ENCODE results near the gene ERG28. TPM values are rescaled to one million over a fixed set of nuclear protein-coding genes. Genes with fewer than 3 reads are reported as not detected.

ERG28 gene
- total and polyA plus RNA-seq, 8 donors: 4.2 to 13.2 (median 7.3) TPM

DNA sequence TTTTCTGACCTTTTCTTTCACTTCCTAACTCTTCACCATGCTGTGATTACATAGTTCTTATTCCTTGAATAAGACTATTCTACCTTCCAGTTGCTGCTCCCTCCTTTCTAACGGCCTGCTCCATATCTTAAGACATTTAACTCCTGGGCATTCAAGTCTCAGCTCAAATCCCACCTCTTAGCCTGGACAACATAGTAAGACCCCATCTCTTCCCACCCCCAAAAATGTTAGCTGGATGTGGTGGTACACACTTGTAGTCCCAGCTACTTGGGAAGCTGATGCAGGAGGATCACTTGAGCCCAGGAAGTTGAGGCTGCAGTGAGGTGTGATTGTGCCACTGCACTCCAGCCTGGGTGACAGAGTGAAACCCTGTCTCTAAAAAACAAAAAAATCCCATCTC is 10.9 kb downstream of the ERG28 start:
- Histone ChIP-seq H3K4me1 (peaks cover 4 to 10% (median 10%) of the 10 kb centered on the region in 3 donors), H3K36me3 (peaks cover 0 to 14% (median 0%) of the 10 kb centered on the region in 3 donors), H3K9me3 (no peaks in the 10 kb centered on the region), H3K27ac (no peak overlapping the region), H3K4me3 (no peak overlapping the region), H3K27me3 (no peaks in the 10 kb centered on the region)
- TF ChIP-seq, protein P1, sequence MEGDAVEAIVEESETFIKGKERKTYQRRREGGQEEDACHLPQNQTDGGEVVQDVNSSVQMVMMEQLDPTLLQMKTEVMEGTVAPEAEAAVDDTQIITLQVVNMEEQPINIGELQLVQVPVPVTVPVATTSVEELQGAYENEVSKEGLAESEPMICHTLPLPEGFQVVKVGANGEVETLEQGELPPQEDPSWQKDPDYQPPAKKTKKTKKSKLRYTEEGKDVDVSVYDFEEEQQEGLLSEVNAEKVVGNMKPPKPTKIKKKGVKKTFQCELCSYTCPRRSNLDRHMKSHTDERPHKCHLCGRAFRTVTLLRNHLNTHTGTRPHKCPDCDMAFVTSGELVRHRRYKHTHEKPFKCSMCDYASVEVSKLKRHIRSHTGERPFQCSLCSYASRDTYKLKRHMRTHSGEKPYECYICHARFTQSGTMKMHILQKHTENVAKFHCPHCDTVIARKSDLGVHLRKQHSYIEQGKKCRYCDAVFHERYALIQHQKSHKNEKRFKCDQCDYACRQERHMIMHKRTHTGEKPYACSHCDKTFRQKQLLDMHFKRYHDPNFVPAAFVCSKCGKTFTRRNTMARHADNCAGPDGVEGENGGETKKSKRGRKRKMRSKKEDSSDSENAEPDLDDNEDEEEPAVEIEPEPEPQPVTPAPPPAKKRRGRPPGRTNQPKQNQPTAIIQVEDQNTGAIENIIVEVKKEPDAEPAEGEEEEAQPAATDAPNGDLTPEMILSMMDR (IDR thresholded peaks at IDR 0.05): no peak
- intact Hi-C loops (cut with DNase I): loop anchor here in 2 of 3 donors (5.0 to 10.0 kb wide), 2 partner anchors 72 to 75 kb away; partner anchors contain the start of gene FLVCR2 (in 2 of the 2)
- ATAC-seq (no peak), FAIRE-seq (no peak), DNase-seq (no peak)
- 96 to 99% methylated on average over 1 of the region's 1 CpG for WGBS, 2 donors

DNA sequence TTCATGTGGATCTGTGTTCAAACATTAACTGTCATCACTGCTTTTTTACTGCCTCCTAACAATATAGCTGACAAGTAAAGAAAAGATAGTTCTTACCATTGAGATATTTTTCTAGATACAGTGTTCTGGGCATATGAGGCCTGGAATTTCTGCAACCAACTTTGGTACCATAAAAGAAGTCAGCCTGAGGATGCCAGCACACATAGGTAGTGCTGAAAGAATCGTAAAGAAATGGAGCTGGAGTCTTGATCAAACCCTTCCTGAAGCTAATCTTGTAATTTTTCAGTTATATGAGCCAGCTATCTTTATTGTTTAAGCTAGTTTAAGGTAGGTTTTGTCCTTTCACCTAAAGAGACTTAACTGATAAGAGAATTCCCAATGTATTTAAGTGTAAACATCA is 11.3 kb downstream of the ERG28 start:
- Histone ChIP-seq H3K36me3 (peaks cover 0 to 14% (median 0%) of the 10 kb centered on the region in 3 donors), H3K27ac (no peak overlapping the region), H3K4me3 (no peak overlapping the region), H3K27me3 (no peaks in the 10 kb centered on the region), H3K9me3 (no peaks in the 10 kb centered on the region), H3K4me1 (peaks cover 4 to 10% (median 10%) of the 10 kb centered on the region in 3 donors)
- FAIRE-seq (no peak), DNase-seq (no peak), ATAC-seq (no peak)
- TF ChIP-seq, protein P1 (IDR thresholded peaks at IDR 0.05): no peak
- 98 to 100% methylated on average over 1 of the region's 1 CpG for WGBS, 2 donors
- intact Hi-C loops (cut with DNase I): no loop called here

DNA sequence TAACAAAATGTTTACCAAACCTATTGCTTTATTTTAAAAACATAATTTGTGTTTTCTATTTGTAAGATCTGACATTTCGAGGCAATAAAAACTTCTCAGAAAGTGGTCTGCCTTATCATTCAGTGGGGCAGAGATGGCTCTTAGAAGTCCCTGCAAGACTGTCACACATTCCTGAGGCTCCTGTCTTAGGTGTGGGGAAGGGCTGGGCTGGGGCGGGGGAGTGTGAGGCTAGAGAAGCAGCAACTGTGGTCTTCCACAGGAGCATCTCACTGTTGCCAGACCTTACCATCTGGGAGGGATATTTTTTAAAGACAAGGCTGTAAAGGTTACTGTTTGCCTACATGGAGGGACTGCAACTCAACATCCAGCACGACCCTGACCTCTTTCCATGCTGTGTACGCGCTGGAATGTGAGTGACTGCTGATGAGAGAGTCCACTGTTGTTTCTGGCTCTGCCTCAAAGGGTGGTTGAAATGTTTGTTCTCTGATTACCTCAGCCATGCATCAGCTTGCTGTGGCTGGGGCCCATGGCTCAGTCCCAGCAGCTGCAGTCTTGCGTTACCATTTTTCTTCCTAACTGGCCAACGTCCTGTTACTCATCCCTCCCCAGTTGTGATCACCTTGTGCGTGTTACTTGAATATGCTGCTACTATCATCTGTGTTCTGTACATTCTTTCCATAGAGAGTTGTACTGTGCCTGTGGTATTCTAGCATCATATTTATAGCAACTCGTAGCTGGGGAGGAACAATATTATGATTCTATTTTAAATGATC is 12.4 kb downstream of the ERG28 start:
- peak; percentile 63 to 82 (median 74) for DNase-seq
- FAIRE-seq: no peak
- Histone ChIP-seq H3K9me3 (no peaks in the 10 kb centered on the region), H3K27ac (peak overlapping the region in 3 of 4 donors; percentile 9 to 38 (median 17)), H3K4me3 (no peak overlapping the region), H3K36me3 (peaks cover 0 to 14% (median 0%) of the 10 kb centered on the region in 3 donors), H3K27me3 (no peaks in the 10 kb centered on the region), H3K4me1 (peaks cover 6 to 20% (median 18%) of the 10 kb centered on the region in 3 donors)
- WGBS, 2 donors: 33 to 34% methylated on average over 9 of the region's 9 CpGs
- TF ChIP-seq, protein P1 (IDR thresholded peaks at IDR 0.05): no peak
- intact Hi-C loops (cut with DNase I): no loop called here
- ATAC-seq: peak; percentile 95 to 98 (median 96)

DNA sequence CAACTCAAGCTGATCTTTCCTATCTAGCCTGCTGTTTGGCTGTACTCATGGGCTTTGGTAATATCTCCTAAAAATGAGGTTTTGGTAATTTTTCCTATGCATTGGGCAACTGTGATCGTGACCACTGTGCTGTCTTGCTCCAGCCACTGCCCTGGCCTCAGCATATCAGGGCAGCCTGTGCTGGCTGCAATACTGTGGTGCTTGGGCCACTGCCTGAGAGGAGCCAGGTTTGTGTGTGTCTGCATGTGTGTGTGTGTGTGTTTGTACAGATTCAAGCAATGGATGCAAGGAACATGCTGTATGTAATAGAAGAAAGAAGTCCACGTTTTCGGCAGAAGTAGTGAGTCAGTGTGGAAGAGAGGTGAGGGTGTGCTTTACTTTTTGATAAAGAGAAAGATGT is 13.0 kb downstream of the ERG28 start:
- no peaks in the 10 kb centered on the region for H3K9me3 ChIP-seq
- DNase-seq: no peak
- WGBS, 2 donors: 66 to 75% methylated on average over 3 of the region's 3 CpGs
- intact Hi-C loops (cut with DNase I): no loop called here
- peak overlapping the region in 1 of 4 donors; percentile 17 for H3K27ac ChIP-seq
- ATAC-seq: peak in 3 of 4 donors; percentile 13 to 32 (median 18)
- FAIRE-seq: no peak
- H3K4me3 ChIP-seq: no peak overlapping the region
- TF ChIP-seq, protein P1 (IDR thresholded peaks at IDR 0.05): no peak
- peaks cover 0 to 14% (median 0%) of the 10 kb centered on the region in 3 donors for H3K36me3 ChIP-seq
- no peaks in the 10 kb centered on the region for H3K27me3 ChIP-seq
- H3K4me1 ChIP-seq: peaks cover 6 to 20% (median 18%) of the 10 kb centered on the region in 3 donors

DNA sequence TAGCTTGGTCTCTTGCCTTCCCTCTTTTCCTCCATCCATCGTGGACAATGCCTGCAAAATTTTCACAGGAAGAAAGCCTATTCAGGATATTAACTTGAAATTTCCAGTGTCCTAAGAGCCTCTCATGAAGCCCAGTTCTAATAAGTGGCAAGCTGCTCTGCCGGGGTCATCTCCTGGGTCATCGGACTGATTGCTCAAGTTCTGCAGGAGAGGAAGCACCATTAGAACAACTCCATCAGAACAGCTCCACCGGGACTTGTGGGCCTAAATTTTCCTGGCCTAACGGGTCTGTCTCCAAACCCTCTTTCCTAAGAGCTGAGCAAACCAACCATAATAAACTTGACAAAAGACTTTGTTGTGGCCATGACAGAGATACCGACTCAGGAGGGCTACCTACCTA is 13.9 kb downstream of the ERG28 start:
- intact Hi-C loops (cut with DNase I): no loop called here
- FAIRE-seq (no peak), ATAC-seq (no peak), DNase-seq (no peak)
- 90 to 91% methylated on average over 6 of the region's 6 CpGs for WGBS, 2 donors
- H3K27me3 ChIP-seq: no peaks in the 10 kb centered on the region
- no peaks in the 10 kb centered on the region for H3K9me3 ChIP-seq
- H3K27ac ChIP-seq: no peak overlapping the region
- peaks cover 0 to 14% (median 0%) of the 10 kb centered on the region in 3 donors for H3K36me3 ChIP-seq
- H3K4me1 ChIP-seq: peaks cover 6 to 20% (median 18%) of the 10 kb centered on the region in 3 donors
- TF ChIP-seq, protein P1 (IDR thresholded peaks at IDR 0.05): no peak
- no peak overlapping the region for H3K4me3 ChIP-seq
